ENCODE measurements around the gene BTRC. TPM values are rescaled to one million over a fixed set of nuclear protein-coding genes. Genes with fewer than 3 reads are reported as not detected.

The BTRC gene
- total RNA-seq, 1 donor from 2014 or later = 21.0 TPM

- intact Hi-C loops (cut with micrococcal nuclease) = loop anchor here (2.0 to 5.0 kb wide), 3 partner anchors 143 to 232 kb away; no protein-coding TSS in a partner anchor
- Mint-ChIP-seq H3K36me3 (ENCODE audit: low read depth) (no peaks in the 10 kb centered on the region), H3K27ac (no peak overlapping the region), H3K4me1 (ENCODE audit: low read depth) (peaks cover 1% of the 10 kb centered on the region), H3K27me3 (ENCODE audit: low read depth) (peaks cover 14% of the 10 kb centered on the region), H3K9me3 (no peaks in the 10 kb centered on the region), H3K4me3 (ENCODE audit: low read depth) (no peak overlapping the region)
- DNase-seq (ENCODE audit: low spot score) = no peak
Observed at GRCh38 chr10:101444058-101444898, 90.3 kb downstream of the BTRC start.

- Mint-ChIP-seq H3K4me1 (ENCODE audit: low read depth) (peaks cover 2% of the 10 kb centered on the region), H3K36me3 (ENCODE audit: low read depth) (no peaks in the 10 kb centered on the region), H3K9me3 (no peaks in the 10 kb centered on the region), H3K27ac (no peak overlapping the region), H3K4me3 (ENCODE audit: low read depth) (no peak overlapping the region), H3K27me3 (ENCODE audit: low read depth) (peaks cover 25% of the 10 kb centered on the region)
- no peak for DNase-seq (ENCODE audit: low spot score)
- intact Hi-C loops (cut with micrococcal nuclease) = no loop called here
Observed at GRCh38 chr10:101446071-101446470, 92.1 kb downstream of the BTRC start.

GRCh38 chr10:101446947-101447346 is 93.0 kb downstream of the BTRC start:
- Mint-ChIP-seq H3K27ac (no peak overlapping the region), H3K27me3 (ENCODE audit: low read depth) (peaks cover 30% of the 10 kb centered on the region), H3K4me1 (ENCODE audit: low read depth) (peaks cover 10% of the 10 kb centered on the region), H3K4me3 (ENCODE audit: low read depth) (no peak overlapping the region), H3K36me3 (ENCODE audit: low read depth) (no peaks in the 10 kb centered on the region), H3K9me3 (no peaks in the 10 kb centered on the region)
- no peak for DNase-seq (ENCODE audit: low spot score)
- intact Hi-C loops (cut with micrococcal nuclease) = no loop called here

GRCh38 chr10:101447477-101447876 is 93.5 kb downstream of the BTRC start:
- H3K36me3 Mint-ChIP-seq (ENCODE audit: low read depth) = no peaks in the 10 kb centered on the region
- H3K4me3 Mint-ChIP-seq (ENCODE audit: low read depth) = no peak overlapping the region
- H3K27ac Mint-ChIP-seq = no peak overlapping the region
- peaks cover 11% of the 10 kb centered on the region for H3K4me1 Mint-ChIP-seq (ENCODE audit: low read depth)
- intact Hi-C loops (cut with micrococcal nuclease) = no loop called here
- peaks cover 28% of the 10 kb centered on the region for H3K27me3 Mint-ChIP-seq (ENCODE audit: low read depth)
- no peaks in the 10 kb centered on the region for H3K9me3 Mint-ChIP-seq
- no peak for DNase-seq (ENCODE audit: low spot score)

- H3K27me3 Mint-ChIP-seq (ENCODE audit: low read depth) = peaks cover 27% of the 10 kb centered on the region
- no peaks in the 10 kb centered on the region for H3K36me3 Mint-ChIP-seq (ENCODE audit: low read depth)
- intact Hi-C loops (cut with micrococcal nuclease) = loop anchor here (5.0 kb wide), 1 partner anchor 83 kb away; no protein-coding TSS in a partner anchor
- no peak overlapping the region for H3K27ac Mint-ChIP-seq
- H3K4me1 Mint-ChIP-seq (ENCODE audit: low read depth) = peaks cover 30% of the 10 kb centered on the region
- no peak overlapping the region for H3K4me3 Mint-ChIP-seq (ENCODE audit: low read depth)
- DNase-seq (ENCODE audit: low spot score) = no peak
- no peaks in the 10 kb centered on the region for H3K9me3 Mint-ChIP-seq
Observed at GRCh38 chr10:101450277-101451080, 96.5 kb downstream of the BTRC start.

GRCh38 chr10:101451261-101451660 is 97.3 kb downstream of the BTRC start:
- Mint-ChIP-seq H3K9me3 (no peaks in the 10 kb centered on the region), H3K27me3 (ENCODE audit: low read depth) (peaks cover 26% of the 10 kb centered on the region), H3K4me3 (ENCODE audit: low read depth) (no peak overlapping the region), H3K36me3 (ENCODE audit: low read depth) (no peaks in the 10 kb centered on the region), H3K27ac (no peak overlapping the region), H3K4me1 (ENCODE audit: low read depth) (peaks cover 30% of the 10 kb centered on the region)
- intact Hi-C loops (cut with micrococcal nuclease) = loop anchor here (5.0 kb wide), 1 partner anchor 84 kb away; no protein-coding TSS in a partner anchor
- no peak for DNase-seq (ENCODE audit: low spot score)

GRCh38 chr10:101451667-101452069 is 97.7 kb downstream of the BTRC start:
- no peak overlapping the region for H3K27ac Mint-ChIP-seq
- H3K36me3 Mint-ChIP-seq (ENCODE audit: low read depth) = no peaks in the 10 kb centered on the region
- intact Hi-C loops (cut with micrococcal nuclease) = loop anchor here (5.0 kb wide), 1 partner anchor 84 kb away; no protein-coding TSS in a partner anchor
- H3K4me1 Mint-ChIP-seq (ENCODE audit: low read depth) = peaks cover 30% of the 10 kb centered on the region
- peaks cover 25% of the 10 kb centered on the region for H3K27me3 Mint-ChIP-seq (ENCODE audit: low read depth)
- no peak for DNase-seq (ENCODE audit: low spot score)
- no peaks in the 10 kb centered on the region for H3K9me3 Mint-ChIP-seq
- H3K4me3 Mint-ChIP-seq (ENCODE audit: low read depth) = no peak overlapping the region

GRCh38 chr10:101452176-101452575 is 98.2 kb downstream of the BTRC start:
- H3K4me3 Mint-ChIP-seq (ENCODE audit: low read depth) = no peak overlapping the region
- peaks cover 24% of the 10 kb centered on the region for H3K27me3 Mint-ChIP-seq (ENCODE audit: low read depth)
- DNase-seq (ENCODE audit: low spot score) = no peak
- peaks cover 30% of the 10 kb centered on the region for H3K4me1 Mint-ChIP-seq (ENCODE audit: low read depth)
- no peaks in the 10 kb centered on the region for H3K36me3 Mint-ChIP-seq (ENCODE audit: low read depth)
- no peak overlapping the region for H3K27ac Mint-ChIP-seq
- intact Hi-C loops (cut with micrococcal nuclease) = loop anchor here (5.0 kb wide), 1 partner anchor 85 kb away; no protein-coding TSS in a partner anchor
- no peaks in the 10 kb centered on the region for H3K9me3 Mint-ChIP-seq

- no peak for DNase-seq (ENCODE audit: low spot score)
- no peak overlapping the region for H3K27ac Mint-ChIP-seq
- H3K27me3 Mint-ChIP-seq (ENCODE audit: low read depth) = peaks cover 24% of the 10 kb centered on the region
- intact Hi-C loops (cut with micrococcal nuclease) = loop anchor here (5.0 kb wide), 1 partner anchor 85 kb away; no protein-coding TSS in a partner anchor
- no peaks in the 10 kb centered on the region for H3K36me3 Mint-ChIP-seq (ENCODE audit: low read depth)
- no peak overlapping the region for H3K4me3 Mint-ChIP-seq (ENCODE audit: low read depth)
- H3K4me1 Mint-ChIP-seq (ENCODE audit: low read depth) = peaks cover 30% of the 10 kb centered on the region
- no peaks in the 10 kb centered on the region for H3K9me3 Mint-ChIP-seq
Observed at GRCh38 chr10:101452593-101452992, 98.6 kb downstream of the BTRC start.

- Mint-ChIP-seq H3K4me3 (ENCODE audit: low read depth) (no peak overlapping the region), H3K36me3 (ENCODE audit: low read depth) (no peaks in the 10 kb centered on the region), H3K27me3 (ENCODE audit: low read depth) (peaks cover 27% of the 10 kb centered on the region), H3K4me1 (ENCODE audit: low read depth) (peaks cover 33% of the 10 kb centered on the region), H3K27ac (no peak overlapping the region), H3K9me3 (no peaks in the 10 kb centered on the region)
- no peak for DNase-seq (ENCODE audit: low spot score)
- intact Hi-C loops (cut with micrococcal nuclease) = loop anchor here (5.0 kb wide), 1 partner anchor 86 kb away; no protein-coding TSS in a partner anchor
Observed at GRCh38 chr10:101453318-101453717, 99.4 kb downstream of the BTRC start.

- intact Hi-C loops (cut with micrococcal nuclease) = loop anchor here (5.0 kb wide), 1 partner anchor 87 kb away; no protein-coding TSS in a partner anchor
- Mint-ChIP-seq H3K36me3 (ENCODE audit: low read depth) (no peaks in the 10 kb centered on the region), H3K27ac (peak overlapping the region; percentile 68), H3K27me3 (ENCODE audit: low read depth) (peaks cover 26% of the 10 kb centered on the region), H3K9me3 (no peaks in the 10 kb centered on the region), H3K4me1 (ENCODE audit: low read depth) (peaks cover 35% of the 10 kb centered on the region), H3K4me3 (ENCODE audit: low read depth) (no peak overlapping the region)
- DNase-seq (ENCODE audit: low spot score) = no peak
Observed at GRCh38 chr10:101453791-101454718, 100.1 kb downstream of the BTRC start.

- Mint-ChIP-seq H3K4me3 (ENCODE audit: low read depth) (no peak overlapping the region), H3K9me3 (no peaks in the 10 kb centered on the region), H3K4me1 (ENCODE audit: low read depth) (peaks cover 18% of the 10 kb centered on the region), H3K36me3 (ENCODE audit: low read depth) (no peaks in the 10 kb centered on the region), H3K27me3 (ENCODE audit: low read depth) (peaks cover 8% of the 10 kb centered on the region), H3K27ac (no peak overlapping the region)
- intact Hi-C loops (cut with micrococcal nuclease) = no loop called here
- DNase-seq (ENCODE audit: low spot score) = no peak
Observed at GRCh38 chr10:101458869-101459268, 104.9 kb downstream of the BTRC start.

Data from activated T-helper 2 cell treated with anti-CD3 and anti-CD28 coated beads, Interferon-gamma antibody, Interleukin-2, Interleukin-4, amounts not matched to agents 10 μg/mL and 5 μg/mL and 100 μg/mL, durations not matched to agents 14 hours and 24 hours and 36 hours (primary cell).